ENCODE measurements around the gene GLIPR1.

DNA sequence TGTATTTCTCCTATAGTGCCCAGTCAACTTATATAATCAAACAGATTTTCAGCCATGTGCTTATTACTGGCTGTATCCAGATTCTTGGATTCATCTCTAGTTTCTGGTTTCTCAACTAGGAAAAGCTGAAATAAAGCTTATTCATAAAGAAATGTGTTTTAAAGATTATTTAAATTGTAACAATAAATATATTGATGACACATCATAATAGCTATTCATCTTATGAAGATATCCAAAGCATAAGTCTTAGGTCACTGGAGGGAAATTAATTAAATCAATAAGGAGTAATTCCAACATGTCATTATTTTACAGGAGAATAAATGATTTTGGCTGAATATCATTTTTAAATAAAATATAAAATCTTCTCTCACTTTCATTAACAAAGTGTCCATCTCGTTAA lies 63.0 kb downstream of the GLIPR1 start:
- TF ChIP-seq CTCF (IDR thresholded peaks at IDR 0.05) (no peak), POLR2A (IDR thresholded peaks at IDR 0.05) (no peak)

Measured in heart left ventricle (tissue), 13 donors.